Stimulated activated CD8-positive, alpha-beta memory T cell treated with anti-CD3 and anti-CD28 coated beads, Interleukin-2, amount 100 ng/mL, for 48 hours (primary cell): ENCODE measurements around the gene KLHL21.

Experiments used
- DNase-seq, 2 donors: peaks; one replicate each; pipeline ENCODE4 v3.0.0-alpha.2; 2020; ENCODE audit warnings: low read depth in 2 of 2

Gene KLHL21

GRCh38 chr1:6554907-6555778, 47.5 kb downstream of the KLHL21 start, which contains the start of gene TAS1R1:
Gene TAS1R1 (plus strand): TSS chr1:6555307. CDS start chr1:6555374, 67 bp downstream.
- no peak for DNase-seq

- DNase-seq: peak; percentile 92 to 93
Measured at GRCh38 chr1:6554031-6554906, 48.4 kb downstream of the KLHL21 start, which contains the start of gene NOL9. Gene NOL9 (minus strand): TSS chr1:6554513. CDS start chr1:6554502, 11 bp downstream.

GRCh38 chr1:6547301-6547700, 55.4 kb downstream of the KLHL21 start:
- DNase-seq: no peak

GRCh38 chr1:6546326-6546725, 56.3 kb downstream of the KLHL21 start:
- no peak for DNase-seq

GRCh38 chr1:6545276-6546112, 57.2 kb downstream of the KLHL21 start:
- no peak for DNase-seq

- DNase-seq: no peak
Measured at GRCh38 chr1:6544831-6545230, 57.8 kb downstream of the KLHL21 start.
